Measurements from ENCODE around the gene GTF2H1. TPM values are rescaled to one million over a fixed set of nuclear protein-coding genes. Genes with fewer than 3 reads are reported as not detected.

The GTF2H1 gene
- total and polyA plus RNA-seq, 9 of the 15 experiments (the other 6 are each of a cell fraction or from before 2014, with no cell fraction given): 56.9 to 126 (median 92.1) TPM

GRCh38 chr11:18321969-18322711 is at the start of gene GTF2H1, which contains the start of gene HPS5 (continued):
- TF ChIP-seq BRF2 (IDR thresholded peaks at IDR 0.05; ENCODE audit: borderline replicate concordance, insufficient read depth, insufficient read length) (no peak), ZNF316 (IDR thresholded peaks at IDR 0.05) (peak; percentile 31; the same call in 1 of the 2 replicates), DLX4 (CRISPR knock-in tag; IDR thresholded peaks at IDR 0.05) (no peak), ZBTB5 (IDR thresholded peaks at IDR 0.05) (no peak), CLOCK (CRISPR knock-in tag; IDR thresholded peaks at IDR 0.05; ENCODE audit: borderline replicate concordance) (peak; percentile 97), KLF1 (tag; IDR thresholded peaks at IDR 0.05) (peak; percentile 96), CXXC5 (CRISPR knock-in tag; IDR thresholded peaks at IDR 0.05) (peak; percentile 98), MYNN (IDR thresholded peaks at IDR 0.05) (no peak), MYNN (CRISPR knock-in tag; IDR thresholded peaks at IDR 0.05) (no peak), REST (IDR thresholded peaks at IDR 0.05; ENCODE audit: borderline replicate concordance) (peak; percentile 93), REST (CRISPR knock-in tag; IDR thresholded peaks at IDR 0.05; ENCODE audit: low read depth) (peak; percentile 78; the same call in 1 of the 2 replicates), TSC22D4 (tag; IDR thresholded peaks at IDR 0.05) (no peak), SRSF1 (IDR thresholded peaks at IDR 0.05; ENCODE audit: low read depth, low read length) (no peak)

Data from K562 (cell line).